HG03457 (cell line): ENCODE measurements around the gene PRKRIP1.
A peak's percentile ranks its signal among the peaks of the same experiment; 100 is the strongest.
"Not testable (repeated sequence)": the region's sequence is repeated elsewhere in the genome, so short reads cannot be mapped to it uniquely, and the experiment has no call there.

Experiments
- ATAC-seq: cut with Tn5 transposase; IDR thresholded peaks from one replicate; pipeline ENCODE4 v1.9.1; 2021; ENCODE audit warnings: moderate number of reproducible peaks; ENCODE audit not compliant: unreplicated experiment

The PRKRIP1 gene

DNA sequence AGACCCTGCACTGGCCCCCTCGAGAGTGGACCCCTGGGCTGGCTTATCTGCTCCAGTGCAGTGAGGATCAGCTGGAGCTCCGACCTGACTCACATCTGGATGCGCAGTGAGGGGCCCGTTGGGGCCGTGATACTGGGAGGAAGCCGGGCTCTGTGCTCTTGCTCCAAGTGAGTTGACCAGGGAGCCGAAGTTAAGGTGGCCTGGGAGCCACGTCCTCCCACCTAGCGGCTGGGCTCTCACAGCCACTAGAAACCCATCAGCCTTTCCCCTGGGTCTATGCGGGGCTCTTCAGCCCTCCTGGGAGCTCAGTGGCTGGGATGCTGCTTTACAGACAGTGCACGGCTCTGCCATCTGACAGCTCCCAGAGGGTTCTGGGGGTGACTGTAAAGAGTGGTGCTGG, 59.4 kb downstream of the PRKRIP1 start:
- ATAC-seq, result no peak

- ATAC-seq, result no peak
Measured at GRCh38 chr7:102456327-102456726, 60.2 kb downstream of the PRKRIP1 start.

- ATAC-seq, result no peak
Measured at GRCh38 chr7:102457352-102457924, 61.3 kb downstream of the PRKRIP1 start.

DNA sequence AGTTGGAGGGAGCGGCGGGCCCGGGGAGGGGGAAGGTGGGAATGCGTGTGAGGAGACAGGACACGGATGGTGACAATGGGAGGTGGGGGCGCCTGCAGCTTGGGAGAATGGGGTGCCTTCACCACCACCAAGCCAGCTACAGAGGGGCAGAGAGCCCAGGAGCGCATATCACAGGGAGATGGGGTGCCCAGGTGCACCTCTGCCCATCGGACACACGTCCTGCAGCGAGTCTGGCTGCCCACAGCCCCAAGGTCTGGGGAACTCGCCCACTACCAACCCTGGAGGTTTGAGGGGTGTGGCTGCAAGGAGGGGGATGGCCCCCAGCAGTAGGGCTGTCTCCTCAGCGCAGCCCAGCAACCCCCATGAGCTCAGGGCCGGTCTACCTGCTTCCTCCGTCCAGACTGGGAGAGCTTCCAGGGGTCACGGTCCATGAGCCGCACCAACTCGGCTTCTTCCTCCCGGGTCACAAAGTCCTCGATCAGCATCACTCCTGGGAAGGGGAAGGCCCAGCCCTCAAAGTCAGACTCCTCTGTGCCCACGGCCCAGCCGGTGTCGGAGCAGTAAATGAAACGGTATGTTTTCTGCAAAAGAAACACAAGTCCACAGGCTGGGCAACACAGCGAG, 63.2 kb downstream of the PRKRIP1 start:
- no peak for ATAC-seq

GRCh38 chr7:102460467-102460866, 64.3 kb downstream of the PRKRIP1 start:
- ATAC-seq, result no peak

GRCh38 chr7:102463841-102464576, 67.8 kb downstream of the PRKRIP1 start:
- ATAC-seq, result no peak

GRCh38 chr7:102464577-102465280, 68.6 kb downstream of the PRKRIP1 start, which contains the start of the genes ALKBH4 and LRWD1:
Gene ALKBH4, minus strand, starts transcription at chr7:102464863. Its CDS starts 27 bp downstream, at chr7:102464836.
Gene LRWD1, plus strand, starts transcription at chr7:102464984. Its CDS starts 97 bp downstream, at chr7:102465081.
- peak; percentile 80 for ATAC-seq

- no peak for ATAC-seq
Measured at GRCh38 chr7:102466097-102466496, 69.9 kb downstream of the PRKRIP1 start.

DNA sequence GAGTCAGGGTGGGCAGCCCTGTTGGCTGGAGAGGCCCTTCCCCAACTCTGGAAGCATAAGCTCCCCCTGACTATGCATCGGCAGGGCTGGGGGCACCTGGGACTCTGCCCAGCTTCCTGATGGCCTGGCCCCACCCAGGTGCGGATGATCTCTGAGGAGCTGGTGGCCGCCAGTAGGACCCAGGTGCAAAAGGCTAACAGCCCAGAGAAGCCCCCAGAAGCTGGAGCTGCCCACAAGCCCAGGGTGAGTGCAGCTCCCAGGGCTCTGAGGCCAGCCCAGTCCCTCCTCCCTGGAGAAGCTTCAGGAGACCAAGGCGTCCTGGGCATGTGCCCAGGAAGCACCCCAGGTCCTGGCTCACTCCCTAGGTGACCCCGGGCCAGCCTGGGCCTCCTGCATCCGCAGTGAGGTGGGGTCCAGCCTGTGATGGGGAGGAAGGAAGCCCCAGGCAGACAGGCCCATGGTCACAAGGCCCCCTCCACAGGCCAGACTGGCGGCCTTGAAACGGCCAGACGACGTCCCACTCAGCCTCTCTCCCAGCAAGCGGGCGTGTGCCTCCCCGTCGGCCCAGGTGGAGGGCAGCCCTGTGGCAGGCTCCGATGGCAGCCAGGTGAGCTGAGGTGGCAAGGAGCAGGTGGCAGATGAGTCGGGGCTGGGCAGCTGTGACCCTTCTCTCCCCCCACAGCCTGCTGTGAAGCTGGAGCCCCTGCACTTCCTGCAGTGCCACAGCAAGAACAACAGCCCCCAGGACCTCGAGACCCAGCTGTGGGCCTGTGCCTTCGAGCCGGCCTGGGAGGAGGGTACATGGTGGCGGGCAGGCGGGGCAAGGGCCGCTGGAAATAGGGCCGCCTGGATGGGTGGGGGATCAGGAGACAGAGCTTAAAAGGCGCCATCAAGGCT, 71.7 kb downstream of the PRKRIP1 start:
- no peak for ATAC-seq

- ATAC-seq, result no peak
Measured at GRCh38 chr7:102468478-102469350, 72.6 kb downstream of the PRKRIP1 start.

DNA sequence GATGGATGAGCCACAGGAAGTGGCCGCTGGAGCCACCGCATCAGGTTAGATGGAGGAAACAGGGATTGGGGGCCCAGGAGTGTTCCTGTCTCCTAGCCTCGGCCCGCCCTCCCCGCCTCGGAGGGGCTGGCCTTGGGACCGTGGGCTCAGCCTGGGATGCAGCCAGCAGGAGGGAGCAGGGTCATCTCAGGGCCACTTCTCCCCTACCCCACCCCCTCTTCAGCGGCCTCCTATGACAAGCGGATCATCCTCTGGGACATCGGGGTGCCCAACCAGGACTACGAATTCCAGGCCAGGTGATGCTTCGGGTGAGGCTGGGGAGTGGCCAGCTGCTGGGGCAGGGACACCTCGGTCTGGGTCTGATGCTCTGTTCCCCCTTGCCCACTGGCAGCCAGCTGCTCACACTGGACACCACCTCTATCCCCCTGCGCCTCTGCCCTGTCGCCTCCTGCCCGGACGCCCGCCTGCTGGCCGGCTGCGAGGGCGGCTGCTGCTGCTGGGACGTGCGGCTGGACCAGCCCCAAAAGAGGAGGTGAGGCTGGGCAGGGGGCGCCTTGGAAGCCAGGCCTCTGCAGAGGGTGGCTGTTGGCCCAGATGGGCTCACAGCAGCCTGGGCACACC, 73.3 kb downstream of the PRKRIP1 start:
- no peak for ATAC-seq

GRCh38 chr7:102469972-102470825, 74.0 kb downstream of the PRKRIP1 start:
- no peak for ATAC-seq

GRCh38 chr7:102471791-102472125, 75.6 kb downstream of the PRKRIP1 start:
- ATAC-seq, result no peak

DNA sequence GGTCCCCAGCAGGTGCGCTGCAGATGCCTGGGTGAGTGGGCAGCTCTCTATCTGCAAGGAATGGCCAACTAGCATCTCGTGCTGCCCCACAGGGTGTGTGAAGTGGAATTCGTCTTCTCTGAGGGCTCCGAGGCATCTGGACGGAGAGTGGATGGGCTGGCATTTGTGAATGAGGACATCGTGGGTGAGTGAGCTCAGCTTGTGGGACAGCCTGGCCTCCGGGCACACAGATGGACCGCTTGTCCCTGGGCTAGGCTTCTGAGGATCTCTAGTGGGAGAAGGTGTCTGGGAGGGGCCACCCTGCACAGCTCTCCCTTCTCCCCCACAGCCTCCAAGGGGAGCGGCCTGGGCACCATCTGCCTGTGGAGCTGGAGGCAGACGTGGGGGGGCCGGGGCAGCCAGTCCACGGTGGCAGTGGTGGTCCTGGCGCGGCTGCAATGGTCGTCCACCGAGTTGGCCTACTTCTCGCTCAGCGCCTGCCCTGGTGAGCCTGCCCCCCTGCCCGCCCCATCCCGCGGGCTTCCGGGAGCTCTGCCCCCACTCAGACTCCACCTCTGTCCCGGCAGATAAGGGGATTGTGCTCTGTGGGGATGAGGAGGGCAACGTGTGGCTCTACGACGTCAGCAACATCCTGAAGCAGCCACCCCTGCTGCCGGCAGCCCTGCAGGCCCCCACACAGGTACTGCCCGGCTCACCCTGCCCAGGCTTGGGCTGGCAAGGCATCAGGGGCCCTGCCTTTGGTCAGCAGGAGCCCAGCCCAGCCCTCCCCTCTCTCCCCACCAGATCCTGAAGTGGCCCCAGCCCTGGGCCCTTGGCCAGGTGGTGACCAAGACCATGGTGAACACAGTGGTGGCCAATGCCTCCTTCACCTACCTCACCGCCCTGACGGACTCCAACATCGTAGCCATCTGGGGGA, 76.2 kb downstream of the PRKRIP1 start:
- no peak for ATAC-seq

DNA sequence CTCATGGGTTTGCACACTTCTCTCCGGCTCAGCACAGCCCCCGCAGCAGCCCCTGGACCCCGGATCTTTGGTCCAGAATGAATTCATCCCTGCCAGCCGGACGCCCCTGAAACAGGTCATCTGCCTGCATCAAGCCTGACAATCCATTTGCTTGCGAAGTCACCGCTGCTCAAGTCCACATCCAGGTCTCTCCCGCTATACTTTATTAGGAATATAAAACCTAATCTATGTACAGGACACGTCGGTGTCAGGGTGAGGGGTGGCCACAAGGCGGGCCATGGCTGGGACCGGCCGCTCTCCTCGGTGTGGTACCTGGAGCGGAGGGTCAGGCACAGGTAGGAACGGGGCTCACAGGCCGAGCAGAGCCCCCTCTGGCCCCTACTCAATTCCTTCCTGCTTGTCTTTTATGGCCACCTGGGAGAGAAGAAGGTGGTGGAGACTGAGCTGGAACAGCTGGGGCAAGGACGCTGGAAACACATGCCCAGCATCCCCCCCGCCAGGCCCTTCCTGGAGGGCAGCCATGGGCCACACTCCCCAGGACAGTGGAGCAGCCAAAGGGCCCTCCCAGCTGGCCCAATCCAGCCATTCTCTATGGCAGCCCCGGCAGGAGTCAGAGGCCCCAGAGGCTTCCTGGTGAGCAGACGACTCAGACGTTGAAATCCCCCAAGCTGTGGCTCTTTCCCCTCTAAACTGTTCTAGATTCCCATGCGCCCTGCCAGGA, 77.3 kb downstream of the PRKRIP1 start:
- ATAC-seq, result no peak

GRCh38 chr7:102474116-102474515, 78.0 kb downstream of the PRKRIP1 start:
- ATAC-seq, result not testable (repeated sequence)
